Endometrial microvascular endothelial cells (primary cell): ENCODE results near the gene C1D. TPM values are rescaled to one million over a fixed set of nuclear protein-coding genes. Genes with fewer than 3 reads are reported as not detected.

ENCODE experiments used
- in situ Hi-C: cut with HindIII; loops from 2 replicates; pipeline ENCODE4 v1.10.0; 2017; ENCODE audit warnings: low sequenced_read_pairs, low pct_unique_long_range_greater_than_20kb; ENCODE audit errors: inconsistent ontology term
- total RNA-seq: library from RNA; depleted of rRNA; stranded (reverse); fragments of >200 nt; gene quantifications from one replicate; pipeline ENCODE4 v1.2.3, GENCODE V29; 2015; ENCODE audit errors: inconsistent ontology term

C1D gene, protein sequence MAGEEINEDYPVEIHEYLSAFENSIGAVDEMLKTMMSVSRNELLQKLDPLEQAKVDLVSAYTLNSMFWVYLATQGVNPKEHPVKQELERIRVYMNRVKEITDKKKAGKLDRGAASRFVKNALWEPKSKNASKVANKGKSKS
- total RNA-seq: 29.6 TPM

DNA sequence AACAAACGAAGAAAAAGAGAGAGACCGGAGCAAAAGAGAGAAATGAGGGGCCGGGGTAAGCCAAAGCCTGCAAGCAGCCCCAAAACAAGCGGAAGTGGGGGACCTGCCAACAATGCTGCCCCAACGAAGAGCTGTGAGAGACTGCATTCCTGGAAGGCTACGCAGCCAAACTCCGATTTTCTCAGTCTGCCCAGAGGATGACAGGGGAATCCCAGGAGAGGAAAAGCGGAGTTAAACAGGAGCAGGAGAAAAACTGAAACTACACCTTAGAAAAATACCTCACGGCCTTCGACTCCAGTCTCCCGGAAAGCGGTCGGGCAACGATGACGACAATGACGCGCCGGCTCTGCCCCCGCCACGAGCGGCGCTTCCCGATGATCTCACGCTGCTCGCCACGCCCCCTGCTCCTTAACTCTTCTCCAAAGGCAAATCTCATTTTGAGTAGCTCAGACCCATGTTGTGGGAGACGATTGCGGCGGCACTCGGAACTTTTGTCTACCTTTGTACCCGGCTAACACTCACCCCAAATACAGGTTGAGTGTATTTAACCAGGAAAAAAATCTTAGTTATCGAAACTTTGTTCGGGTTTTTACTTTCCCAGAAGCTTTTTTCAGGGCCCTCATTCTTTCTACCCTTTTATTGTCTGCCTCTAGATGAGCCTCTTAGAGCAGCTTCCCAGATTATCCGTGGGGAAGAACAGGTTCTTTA, at the start of gene C1D:
C1D (minus strand) TSS at position 325 of the 708 bp plus-strand sequence. CDS start 15,694 bp downstream, outside the sequence.
- in situ Hi-C loops: no loop called here

DNA sequence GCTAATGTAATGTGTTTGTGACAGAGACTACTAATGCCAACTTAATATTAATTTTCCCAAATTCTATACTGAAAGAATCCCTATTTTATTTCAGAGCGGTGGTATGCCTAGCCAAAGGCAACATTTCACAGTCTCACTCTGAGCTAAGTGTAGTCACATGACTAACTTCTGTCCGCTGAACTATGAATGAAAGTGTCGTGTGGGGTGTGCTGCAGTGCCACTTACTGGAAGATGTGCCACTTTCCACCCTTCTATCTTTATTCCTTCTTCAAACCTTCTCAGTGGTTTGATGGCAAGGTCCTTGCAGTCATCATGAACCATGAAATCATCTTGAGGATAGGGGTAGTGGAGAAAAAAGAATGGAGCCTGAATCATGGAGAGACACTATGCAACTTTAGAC, 47.3 kb upstream of the C1D start:
- in situ Hi-C loops: no loop called here

DNA sequence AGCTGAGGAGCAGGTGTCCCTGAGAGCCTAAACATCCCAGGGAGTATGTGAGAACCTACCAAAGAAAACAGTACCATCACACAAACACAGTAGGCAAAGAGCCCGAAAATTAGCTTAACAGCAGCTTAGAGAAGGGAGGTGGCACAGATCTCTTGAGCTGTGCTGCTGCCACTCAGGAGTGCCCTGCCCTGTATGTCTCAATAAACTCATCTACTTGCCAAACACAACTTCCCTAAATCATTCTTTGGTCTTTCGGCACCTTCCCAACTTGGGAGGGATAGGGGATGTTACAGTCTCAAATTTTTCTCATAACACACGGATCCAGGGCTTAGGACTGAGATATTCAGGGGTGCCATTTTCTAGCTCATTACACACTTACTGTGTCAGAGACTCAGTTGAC, 45.3 kb upstream of the C1D start:
- in situ Hi-C loops: no loop called here

DNA sequence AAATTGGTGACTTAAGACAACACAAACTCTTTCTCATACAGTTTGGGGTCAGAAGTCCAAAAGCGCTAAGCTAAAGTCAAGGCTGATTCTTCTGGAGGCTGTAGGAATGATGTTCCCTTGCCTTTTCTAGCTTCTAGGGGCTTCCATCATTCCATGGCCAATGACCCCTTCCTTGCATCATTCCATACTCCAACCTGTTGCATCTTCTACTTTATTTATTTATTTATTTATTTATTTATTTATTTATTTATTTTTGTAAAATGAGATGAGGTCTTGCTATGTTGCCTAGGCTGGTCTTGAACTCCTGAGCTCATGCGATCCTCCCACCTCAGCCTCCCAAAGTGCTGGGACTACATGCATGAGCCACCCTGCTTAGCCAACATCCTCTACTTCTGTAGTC, 44.7 kb upstream of the C1D start:
- in situ Hi-C loops: no loop called here

DNA sequence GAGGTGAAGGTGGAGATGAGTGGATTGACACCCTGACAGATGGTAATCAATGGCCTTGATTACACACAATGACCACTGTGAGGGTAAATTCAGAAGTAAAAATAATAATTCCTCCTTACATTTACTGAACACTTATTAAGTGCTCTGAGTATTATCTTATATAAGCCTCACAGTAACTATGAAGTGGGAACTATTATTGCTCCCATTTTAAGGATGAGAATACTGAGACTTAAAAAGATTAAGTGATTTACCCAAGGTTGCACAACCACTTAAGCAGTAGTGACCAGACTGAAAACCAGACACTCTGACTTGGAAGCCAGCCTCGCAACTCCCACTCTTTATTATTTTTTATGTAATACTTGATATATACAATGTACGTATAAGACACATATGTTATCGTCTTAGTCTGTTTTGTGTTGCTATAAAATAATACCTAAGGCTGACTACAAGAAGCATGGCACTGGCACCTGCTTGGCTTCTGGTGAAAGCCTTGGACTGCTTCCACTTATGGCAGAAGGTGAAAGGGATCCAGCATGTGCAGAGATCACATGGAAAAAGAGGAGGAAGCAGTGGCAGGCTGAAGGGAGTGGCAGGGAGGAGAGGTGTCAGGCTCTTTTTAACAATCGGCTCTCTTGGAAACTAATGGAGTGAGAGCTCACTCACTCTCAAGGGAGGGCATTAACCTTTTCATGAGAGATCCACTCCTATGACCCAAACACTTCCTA, 41.5 kb upstream of the C1D start:
- in situ Hi-C loops: no loop called here

DNA sequence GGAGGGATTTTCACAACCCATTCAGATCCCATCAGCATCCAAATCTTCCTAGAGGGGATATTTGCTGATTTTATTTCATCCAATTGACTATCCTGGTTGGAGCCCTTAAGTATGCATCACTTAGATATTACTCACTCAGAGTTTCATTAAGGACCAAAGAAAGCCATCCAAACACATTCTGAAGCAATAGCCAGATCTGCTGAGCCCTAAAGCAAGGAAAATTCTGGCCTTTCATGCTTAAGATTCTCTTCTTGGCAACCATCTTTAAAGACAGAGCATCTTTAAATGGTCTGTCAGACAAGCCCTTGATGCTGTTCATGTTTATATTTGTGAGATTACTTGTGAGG, 40.9 kb upstream of the C1D start:
- in situ Hi-C loops: no loop called here

DNA sequence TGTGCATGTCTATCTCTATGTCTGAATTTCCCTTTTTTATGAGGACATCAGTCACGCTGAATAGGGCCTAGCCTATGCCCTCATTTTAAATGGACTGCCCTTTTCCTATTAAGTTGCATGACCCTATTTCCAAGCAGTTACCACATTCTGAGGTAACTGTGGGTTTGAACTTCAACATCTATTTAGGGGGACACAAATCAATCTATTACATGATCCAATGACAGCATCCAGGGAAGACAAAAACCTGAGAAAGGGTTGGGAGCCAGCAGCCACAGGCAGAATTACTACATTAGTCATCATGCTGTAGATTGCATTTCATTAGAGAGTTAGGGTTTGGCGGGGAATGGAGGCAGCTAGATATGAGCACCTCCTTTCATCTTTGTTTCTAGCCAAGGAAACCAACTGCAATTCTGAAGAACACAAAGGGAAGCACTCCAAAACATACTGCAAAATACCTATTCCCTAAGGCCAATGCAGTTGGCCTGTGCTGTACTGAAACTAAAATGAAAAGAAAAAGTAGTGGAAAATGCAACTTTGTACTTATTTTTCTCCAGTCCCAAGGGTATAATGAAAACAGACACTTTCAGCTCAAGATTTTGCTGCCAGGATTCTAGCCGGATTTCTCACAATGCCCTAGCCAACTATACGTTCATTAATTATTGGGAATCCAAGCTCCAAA, 40.4 kb upstream of the C1D start:
- in situ Hi-C loops: no loop called here

DNA sequence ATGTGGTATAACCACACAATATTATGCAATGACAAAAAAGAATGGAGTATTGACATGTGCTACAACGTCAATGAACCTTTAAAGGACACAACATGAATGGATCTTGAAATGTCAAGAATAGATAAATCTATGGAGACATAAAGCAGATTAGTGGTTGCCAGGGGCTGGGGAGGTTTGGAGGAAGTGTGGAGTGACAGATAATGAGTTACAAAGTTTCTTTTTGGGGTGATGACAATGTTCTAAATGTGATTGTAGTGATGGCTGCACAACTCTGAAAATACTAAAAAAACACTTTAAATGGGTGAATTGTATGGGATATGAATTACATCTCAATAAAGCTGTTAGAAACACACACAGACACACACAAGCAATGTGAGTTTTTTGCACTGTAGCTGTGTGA, 37.4 kb upstream of the C1D start:
- in situ Hi-C loops: no loop called here

DNA sequence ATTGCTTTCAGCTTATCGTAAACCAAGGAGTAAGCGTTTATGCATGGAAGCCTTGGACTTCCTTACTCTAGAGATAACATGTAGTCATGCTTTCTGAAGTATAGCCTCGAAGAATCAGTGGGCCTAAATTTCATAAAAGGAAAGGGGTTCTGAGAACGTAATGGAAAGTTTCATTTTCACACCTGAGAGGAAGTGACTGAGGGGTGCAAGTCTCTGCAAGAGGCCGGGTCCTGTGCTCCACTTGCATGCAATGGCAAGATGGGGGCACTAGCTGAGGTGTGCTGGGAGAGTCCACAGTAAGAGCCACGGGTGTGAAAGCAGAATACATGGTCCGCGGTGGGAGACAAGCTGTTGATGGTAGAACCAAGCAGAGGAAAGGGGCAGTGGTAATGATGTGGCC, 36.5 kb upstream of the C1D start:
- in situ Hi-C loops: no loop called here

DNA sequence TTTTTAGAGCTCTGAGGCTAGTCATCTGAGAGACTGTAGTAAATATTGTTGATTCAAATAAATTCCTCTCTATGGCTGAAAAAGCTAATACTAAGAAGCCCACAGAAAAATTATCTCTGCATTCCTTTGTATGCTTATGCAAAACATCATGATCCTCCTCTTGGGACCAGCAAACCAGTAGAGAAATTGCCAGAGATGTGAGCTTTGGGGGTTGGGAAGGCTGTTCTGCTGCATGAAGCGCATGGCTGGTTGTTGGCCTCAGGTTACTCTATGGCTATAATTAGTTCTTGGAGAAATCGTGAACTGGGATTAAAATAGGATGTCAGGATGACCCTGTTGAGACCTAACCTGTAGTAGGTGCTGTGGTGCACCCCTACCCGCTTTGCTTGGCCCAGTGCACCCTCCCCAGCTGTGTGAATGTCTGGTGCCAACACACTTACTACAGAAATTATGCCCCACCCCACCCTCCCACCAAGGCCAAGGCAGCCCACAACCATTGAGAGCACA, 35.5 kb upstream of the C1D start:
- in situ Hi-C loops: no loop called here

DNA sequence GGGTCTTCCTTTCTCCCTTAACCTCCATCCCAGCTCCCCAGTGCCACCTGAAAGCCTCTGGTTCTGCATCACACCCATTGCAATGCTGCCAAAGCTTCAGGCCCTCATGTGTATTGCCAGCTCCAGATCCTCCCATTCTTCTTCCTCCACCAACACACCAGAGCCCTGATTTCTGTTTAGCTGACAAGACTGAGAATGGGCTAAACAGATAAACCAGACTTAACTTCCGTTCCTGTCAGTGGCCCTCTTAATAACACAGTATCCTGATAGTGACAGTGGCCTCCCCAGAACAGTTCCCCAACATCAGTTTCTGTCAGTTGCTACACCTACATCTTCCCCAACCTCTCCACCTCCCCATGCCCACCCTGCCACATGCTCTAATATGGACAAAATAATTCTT, 31.3 kb upstream of the C1D start:
- in situ Hi-C loops: no loop called here

DNA sequence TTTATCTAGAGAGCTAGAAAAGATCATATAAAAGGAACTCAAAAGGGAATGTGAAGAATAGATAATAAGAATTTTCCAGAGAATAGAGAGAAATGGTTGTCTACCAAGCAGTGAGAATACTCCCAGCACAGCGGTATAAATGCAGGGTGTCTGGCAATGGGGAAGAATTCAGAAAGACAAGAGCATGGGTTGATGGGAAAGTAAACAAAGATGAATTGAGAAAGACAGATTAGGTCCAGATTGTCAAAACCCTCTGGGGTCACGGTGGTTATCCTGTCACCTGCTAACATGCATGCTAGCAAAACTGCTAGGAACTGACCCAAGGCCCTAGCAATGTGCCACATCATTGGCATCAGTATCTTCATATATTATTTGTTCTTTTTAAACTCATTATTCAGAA, 30.8 kb upstream of the C1D start:
- in situ Hi-C loops: no loop called here

DNA sequence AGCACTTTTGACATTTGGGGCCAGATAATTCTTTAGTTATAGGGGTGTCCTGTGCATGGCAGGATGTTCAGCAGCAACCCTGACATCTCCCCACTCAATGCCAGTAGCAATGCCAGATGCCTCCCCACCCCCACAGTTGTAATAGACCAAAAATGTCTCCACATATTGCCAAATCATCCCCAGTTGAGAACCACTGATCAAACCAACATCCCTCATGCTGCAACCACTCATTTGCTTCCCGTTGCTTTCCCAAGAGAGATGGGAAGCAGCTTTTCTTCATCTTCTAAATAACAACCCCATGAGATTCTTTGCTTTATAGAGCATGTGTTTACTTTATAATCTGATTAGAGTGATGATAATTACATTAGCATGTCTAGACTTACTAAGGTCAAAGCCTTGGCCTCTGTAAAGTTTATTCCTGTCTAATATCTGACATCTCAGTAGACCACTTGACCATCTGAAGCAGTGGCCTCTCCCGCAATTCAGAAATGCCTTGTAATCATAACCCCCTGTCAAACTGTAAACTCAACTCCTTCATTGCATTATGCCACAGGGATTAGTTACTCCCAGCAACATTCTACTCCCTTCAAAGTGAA, 28.7 kb upstream of the C1D start:
- in situ Hi-C loops: no loop called here

DNA sequence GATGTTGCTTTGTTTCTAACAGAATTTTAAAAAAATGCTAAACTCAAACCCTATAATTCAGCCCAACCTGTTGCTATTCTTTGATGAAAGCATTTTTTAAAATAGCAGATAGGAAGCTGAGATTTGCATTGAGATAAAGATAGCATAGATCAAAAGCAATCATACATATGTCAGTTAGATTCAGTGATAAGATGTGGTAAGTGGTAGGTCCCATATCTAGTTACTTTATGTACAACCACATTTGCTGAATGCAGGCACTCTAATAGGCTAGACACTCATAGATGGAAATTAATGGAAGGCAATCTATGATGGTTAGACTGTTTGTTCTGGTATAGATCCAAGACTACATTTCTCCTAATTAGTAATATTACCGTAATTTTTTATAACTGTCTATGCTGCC, 27.2 kb upstream of the C1D start:
- in situ Hi-C loops: no loop called here

DNA sequence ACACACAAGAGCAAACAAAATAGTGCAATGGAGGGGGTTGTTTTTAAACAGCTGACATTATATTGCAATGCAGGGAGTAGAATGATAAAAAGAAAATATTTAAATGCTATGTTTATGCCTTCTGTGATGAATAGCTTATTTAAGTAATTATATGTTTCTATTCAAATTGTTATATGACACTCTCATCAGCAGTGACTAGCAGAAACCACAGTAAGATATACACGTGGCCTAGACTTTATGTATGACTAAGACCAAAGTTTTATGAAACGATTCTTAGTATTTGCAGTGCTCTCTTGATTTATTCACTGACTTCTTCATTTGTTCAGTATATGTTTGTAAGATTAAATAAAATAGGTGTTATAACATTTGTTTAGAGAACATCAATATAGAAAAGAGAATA, 26.1 kb upstream of the C1D start:
- in situ Hi-C loops: no loop called here

DNA sequence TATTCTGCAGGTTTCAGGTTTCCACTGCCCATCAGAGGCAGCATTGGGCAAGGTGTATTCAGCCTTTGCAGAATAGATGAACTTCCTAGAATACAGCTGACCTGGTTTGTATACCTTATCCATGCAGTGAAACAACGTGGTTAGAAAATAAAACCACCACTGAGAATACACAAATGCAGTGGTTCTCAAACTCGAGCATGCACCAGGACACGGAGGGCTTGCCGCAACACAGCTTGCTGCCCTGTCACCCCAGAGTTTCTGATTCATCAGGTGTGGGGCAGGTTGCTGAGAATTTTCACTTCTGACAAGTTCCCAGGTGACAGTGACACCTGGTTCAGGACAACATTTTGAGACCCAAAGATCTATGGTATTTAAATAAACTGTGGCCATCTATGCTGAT, 23.4 kb upstream of the C1D start:
- in situ Hi-C loops: no loop called here

DNA sequence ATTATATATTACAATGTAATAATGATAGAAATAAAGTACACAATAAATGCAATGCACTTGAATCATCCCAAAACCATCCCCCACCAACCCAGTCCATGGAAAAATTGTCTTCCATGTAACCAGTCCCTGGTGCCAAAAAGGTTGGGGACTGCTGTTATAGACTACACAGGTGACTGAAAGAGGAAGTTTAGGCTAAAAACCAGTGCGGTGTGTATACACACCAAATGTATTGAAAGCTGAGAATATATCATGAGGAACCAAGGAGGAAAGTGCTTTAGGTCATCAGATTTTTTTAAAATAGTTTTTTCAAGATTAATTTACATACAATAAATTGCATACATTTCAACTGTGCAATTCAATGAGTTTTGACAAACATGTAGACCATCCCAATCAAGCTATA, 20.5 kb upstream of the C1D start:
- in situ Hi-C loops: no loop called here

DNA sequence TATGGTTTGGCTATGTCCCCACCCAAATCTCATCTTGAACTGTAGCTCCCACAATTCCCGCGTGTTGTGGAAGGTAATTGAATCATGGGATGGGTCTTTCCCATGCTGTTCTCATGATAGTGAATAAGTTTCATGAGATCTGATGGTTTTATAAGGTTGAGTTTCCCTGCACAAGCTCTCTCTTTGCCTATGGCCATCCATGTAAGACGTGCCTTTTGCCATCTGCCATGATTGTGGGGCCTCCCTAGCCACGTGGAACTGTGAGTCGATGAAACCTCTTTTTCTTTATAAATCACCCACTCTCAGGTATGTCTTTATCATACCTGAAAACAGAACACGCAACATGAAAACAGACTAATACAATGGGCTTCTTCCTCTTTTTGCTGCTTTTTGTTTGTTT, 11.2 kb upstream of the C1D start:
- in situ Hi-C loops: no loop called here
